GM21526 (cell line): ENCODE data around the gene WDR38.
"Not testable (repeated sequence)": the region's sequence is repeated elsewhere in the genome, so short reads cannot be mapped to it uniquely, and the experiment has no call there.

Source experiments
- ATAC-seq: cut with Tn5 transposase; IDR thresholded peaks from one replicate; pipeline ENCODE4 v1.9.1; 2021; ENCODE audit warnings: moderate library complexity; ENCODE audit not compliant: unreplicated experiment, low FRiP score

The WDR38 gene

DNA sequence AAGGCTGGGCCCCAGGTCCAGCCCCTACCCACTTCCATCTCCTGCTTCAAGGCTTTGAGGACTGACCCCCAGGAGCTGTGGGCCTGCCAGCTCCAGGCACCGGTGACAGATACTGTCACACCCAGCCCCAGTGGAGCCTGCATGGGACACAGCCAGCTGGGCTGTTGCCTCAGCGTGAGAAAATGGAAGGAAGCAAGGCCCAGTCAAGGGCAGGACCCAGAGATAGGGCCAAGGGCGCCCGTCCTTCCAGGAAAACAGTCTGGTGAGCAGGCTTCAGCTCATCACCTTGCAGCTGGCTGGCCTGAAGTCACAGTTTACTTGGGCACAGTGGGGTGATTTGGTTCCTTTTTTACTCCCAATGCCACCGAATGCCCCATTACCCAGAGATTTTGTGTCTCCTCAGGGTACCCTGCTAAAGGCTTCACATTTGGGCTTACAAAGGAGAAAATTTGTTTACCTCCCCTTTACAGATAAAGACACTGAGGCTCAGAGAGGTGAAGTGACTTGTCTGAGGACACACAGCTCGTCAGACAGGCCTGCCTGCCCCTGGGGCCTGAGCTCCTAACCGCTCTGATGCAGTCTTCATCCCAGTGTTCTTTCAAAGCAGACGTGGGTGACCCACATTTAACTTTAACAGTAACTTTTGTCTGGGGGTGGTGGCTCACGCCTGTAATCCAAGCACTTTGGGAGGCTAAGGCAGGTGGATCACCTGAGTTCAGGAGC lies 21.5 kb upstream of the WDR38 start:
- ATAC-seq = no peak

DNA sequence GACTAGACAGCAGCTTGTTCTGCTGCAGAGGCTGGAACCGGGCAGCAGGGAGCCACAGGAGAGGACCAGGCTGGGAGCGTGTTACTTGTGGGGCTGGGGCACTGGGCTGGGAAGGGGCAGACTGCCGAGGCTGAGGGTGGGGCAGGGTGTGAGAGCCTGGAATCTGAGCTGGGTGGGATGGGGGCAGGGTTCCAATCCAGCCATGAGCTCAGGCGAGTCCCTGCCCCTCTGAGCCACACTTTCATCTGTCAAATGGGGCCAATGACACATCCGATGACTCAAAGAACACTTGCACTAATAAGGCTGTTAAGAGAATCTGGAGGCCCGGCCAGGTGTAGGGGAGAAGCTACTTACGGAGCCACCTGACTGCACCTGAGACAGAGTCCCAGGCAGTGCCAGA lies 18.7 kb upstream of the WDR38 start:
- ATAC-seq = no peak

DNA sequence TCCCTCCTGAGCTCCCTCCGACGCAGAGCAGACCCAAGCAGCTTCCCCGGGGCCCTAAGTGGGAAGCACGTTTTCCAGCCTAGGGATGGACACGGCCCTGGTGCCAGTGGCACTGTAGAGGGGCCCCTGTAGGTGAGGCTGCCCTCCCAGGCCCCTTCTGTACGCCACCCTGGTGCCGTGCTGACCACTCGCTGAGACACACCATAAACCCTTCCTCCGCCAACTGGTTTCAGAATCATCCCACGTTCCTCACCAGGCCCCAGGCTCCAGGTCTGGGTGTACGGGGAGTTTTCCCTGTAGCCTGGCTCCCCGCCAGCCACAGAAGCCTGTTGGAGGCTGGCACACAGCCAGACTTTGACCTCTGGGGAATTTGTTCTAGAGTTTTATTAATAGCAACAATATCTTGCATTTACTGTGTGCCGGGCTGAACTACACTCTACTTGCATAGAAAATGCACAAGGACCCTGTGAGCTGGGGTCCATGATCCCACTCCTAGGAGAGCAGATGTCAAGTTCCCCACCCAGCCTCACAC lies 18.2 kb upstream of the WDR38 start:
- ATAC-seq = no peak

DNA sequence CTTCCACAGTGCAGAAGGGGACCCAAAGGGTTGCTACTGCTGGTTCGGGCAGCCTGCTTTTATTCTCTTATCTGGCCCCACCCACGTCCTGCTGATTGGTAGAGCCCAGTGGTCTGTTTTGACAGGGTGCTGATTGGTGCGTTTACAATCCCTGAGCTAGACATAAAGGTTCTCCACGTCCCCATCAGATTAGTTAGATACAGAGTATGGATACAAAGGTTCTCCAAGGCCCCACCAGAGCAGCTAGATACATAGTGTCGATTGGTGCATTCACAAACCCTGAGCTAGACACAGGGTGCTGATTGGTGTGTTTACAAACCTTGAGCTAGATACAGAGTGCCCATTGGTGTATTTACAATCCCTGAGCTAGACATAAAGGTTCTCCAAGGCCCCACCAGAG lies 15.1 kb upstream of the WDR38 start:
- not testable (repeated sequence) for ATAC-seq

DNA sequence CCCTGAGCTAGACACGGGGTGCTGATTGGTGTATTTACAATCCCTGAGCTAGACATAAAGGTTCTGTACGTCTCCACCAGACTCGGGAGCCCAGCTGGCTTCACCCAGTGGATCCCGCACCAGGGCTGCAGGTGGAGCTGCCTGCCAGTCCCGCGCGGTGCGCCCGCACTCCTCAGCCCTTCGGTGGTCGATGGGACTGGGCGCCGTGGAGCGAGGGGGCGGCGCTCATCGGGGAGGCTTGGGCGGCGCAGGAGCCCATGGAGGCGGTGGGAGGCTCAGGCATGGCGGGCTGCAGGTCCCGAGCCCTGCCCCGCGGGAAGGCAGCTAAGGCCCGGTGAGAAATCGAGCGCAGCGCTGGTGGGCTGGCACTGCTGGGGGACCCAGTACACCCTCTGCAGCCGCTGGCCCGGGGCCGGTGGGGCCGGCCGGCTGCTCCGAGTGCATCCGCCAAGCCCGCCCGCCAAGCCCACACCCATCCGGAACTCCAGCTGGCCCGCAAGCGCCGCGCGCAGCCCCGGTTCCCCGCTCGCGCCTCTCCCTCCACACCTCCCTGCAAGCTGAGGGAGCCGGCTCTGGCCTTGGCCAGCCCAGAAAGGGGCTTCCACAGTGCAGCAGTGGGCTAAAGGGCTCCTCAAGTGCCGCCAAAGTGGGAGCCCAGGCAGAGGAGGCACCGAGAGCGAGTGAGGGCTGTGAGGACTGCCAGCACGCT lies 14.5 kb upstream of the WDR38 start:
- not testable (repeated sequence) for ATAC-seq

DNA sequence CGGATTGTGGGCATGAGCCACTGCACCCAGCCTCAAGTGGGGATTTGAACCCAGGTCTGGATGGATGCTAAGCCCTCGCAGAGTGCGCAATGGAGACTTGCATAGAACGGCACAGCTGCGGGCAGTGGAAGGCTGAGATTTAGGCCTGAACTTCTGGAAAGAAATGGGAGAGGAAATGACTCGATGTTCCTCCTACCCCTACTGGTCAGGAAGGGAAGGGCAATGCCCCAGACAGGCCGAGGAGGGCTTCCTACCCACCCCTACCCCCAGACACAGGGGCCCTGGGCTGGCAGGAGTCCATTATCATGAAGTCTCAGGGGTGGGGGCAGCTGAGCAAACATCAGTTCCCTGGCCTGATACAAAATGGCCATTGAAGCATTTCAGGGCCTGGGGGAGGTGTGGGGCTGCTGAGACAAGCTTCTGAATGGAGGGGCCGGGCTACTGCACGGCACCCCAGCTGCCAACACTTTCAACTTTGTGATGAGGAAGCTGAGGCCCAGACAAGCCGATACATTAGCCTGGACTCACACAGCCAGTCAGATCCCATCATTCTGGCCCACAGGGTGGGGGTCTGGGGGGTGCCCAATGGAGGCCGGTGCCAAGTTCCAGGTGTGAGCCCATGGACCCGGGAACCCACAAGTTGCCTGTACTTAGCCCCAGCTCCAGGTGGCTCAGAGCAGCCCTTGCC lies 13.5 kb upstream of the WDR38 start:
- ATAC-seq = no peak

DNA sequence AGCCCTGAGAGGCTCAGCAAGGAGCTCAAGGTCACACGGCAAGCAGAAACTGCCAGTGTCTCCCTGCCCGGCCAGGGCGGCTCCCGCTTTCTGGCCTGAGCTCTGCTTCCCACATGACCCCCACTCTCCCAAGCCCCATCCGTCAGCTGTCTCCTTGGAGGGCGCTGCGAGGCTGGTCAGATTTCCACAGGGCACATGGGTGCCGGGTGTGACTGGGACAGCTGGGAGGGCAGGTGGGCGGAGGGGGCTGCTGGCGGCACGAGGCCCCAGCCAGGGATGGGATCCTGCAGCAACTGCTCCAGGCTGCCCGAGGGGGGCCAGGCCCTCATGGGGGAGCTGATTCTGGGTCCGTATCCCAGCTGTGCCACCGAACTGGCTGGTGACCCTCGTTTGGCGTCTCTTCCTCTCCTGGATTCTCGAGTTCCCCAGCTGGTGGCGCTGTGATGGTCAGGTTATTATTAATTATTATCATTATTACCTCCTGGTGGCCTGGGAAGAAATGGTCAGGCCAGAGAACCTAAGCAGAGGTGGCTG lies 12.9 kb upstream of the WDR38 start:
- no peak for ATAC-seq

DNA sequence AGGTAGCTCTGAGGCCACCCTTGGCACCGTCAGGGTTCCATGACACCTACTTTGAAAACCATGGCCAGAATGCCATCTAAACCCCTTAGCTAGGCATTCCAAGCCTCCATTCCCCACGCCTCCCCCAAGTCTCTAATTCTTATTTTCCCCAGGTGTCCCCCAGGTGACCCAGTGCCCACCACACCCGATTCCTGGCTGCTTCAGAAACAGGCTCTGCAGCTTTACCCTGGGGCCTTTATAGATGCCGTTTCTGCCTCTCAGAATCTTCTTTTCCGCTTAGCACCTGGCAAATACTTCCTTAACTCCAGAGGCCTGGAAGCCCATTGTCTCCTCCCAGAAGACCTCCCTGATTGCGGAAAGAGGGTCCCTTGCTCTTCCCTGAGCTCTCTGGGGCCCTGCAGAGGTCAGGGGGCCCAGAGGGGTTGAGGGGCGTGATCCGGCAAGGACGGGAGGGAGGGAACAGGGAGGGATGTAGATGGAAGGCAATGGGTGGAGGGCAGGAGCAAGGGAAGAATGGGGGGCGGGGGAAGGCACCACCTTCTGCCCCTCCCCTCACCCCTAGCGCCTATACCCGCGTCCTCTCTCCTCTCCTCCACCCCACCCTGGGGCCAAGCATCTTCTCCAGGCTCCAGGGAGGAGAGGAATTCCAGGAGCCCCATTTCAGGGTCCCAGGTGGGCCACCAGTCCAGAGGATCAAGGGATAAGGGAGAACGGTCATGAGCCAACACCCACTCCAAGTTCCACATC lies 12.0 kb upstream of the WDR38 start:
- ATAC-seq = no peak

DNA sequence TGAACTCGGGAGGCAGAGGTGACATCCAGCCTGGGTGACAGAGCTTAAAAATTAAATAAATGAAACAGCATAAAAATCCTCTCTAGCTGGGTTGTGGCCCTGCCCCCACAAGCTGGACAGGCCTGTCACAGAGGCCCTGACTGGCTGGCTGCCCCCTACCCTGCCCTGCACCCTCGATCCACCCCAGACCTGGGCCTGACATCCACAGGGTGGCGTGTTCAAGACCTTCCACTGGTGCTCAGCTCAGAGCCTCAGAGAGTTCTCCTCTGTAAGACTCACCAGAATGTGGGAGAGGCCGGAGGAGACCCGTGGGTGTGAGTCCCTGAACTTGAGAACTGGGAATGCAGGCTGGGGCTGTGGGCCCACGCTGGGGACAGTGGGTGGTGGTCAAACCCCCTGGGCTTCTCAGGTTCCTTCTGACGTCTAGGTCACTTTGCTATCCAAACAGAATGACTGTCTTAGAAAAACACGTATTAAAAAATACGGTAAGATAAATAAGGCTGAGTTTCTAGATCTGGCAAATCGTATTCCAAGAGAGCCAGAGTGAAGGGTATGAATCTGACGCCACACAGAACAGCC lies 9.7 kb upstream of the WDR38 start:
- no peak for ATAC-seq

DNA sequence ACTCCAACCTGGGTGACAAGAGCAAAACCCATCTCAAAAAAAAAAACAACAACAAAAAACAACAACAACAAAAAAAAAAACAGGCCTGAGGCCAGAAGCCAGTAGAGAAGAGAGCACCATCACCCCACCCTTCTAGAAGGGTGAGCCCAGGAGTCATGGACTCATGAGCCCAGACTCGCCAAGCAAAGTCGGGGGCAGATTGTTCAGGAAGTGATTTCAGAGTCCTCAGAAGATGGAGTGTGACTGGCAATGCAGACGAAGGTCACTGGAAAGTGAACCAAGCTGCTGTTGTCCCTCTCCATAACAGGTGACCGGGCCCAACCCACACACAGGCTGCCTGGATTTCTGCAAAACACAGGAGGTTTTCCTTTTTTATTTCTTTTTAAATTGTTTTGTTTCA lies 9.0 kb upstream of the WDR38 start:
- no peak for ATAC-seq

DNA sequence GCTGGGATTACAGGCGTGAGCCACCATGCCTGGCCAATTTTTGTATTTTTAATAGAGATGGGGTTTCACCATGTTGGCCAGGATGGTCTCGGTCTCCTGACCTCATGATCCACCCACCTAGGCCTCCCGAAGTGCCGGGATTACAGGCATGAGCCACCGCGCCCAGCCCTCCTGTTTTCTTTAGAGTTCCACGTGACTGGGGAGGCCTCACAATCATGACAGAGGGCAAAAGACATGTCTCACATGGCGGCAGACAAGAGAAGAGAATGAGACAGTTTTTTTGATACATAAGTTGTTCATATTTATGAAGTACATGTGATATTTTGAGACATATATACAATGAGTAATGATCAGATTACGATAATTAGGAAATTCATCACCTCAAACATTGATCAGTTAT lies 6.8 kb upstream of the WDR38 start:
- not testable (repeated sequence) for ATAC-seq

DNA sequence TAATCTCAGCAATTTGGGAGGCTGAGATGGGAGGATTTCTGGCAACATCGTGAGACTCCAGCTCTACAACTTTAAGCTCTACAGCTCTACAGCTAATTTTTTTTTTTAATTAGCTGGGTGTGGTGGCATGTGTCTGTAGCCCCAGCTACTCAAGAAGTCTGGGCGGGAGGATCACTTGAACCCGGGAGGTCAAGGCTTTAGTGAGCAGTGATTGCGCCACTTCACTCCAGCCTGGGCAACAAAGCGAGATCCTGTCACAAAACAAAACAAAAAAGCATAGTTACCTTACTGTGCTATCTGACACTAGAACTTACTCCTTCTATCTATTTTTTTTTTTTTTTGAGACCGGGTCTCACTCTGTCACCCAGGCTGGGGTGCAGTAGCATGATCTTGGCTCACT lies 6.3 kb upstream of the WDR38 start:
- no peak for ATAC-seq

DNA sequence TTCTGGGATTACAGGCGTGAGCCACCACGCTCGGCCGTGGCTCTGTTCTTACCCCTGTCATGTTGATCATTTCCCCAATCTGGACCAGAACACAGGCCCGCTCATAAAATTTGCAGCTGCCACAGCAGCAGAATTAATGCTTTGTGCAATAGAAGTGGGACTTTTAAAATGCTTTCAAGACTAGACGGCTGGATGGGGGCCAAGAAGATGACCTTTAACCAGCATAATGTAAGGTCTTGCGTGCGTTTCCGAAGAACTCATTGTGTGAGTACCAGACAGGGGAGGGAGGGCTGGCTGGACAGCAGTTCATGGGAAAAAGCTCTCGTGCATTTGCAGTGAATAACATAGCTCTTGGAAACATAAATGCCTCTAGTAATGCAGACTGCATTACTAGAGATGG lies 3.5 kb upstream of the WDR38 start:
- ATAC-seq = no peak

DNA sequence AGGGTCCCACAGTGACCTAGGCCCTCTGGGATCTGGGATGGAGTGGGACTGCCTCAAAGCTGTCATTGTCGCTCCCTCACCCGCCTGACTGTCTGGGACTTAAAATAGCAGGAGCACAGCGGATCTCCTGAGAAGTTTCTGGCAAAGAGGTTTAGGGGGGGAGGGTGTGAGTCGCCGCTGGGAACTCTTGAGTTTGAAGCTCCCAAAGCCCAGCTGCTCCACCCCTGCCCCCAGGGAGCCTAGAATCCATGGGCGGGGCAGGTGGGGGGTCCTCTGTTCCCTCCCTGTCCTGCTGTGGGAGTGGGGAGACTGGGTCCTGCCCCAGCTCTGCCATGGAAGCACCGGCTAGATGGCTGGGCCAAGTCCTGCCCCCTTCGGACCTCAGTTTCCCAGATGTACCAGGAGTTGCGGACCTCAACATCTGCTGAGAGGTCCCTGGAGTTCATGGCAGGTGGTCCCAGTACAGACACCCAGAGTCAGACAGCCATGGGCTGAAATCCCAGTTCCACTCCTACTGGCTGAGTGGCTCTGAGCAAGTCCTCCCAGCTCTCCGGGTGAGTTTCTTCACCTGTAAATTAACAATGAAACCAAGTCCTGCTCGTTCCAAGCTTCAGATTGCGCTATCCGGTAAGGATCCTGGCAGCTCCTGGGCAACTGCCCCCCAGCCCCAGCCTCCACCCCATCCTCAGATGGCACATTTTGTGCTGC lies 985 bp upstream of the WDR38 start:
- ATAC-seq = no peak

DNA sequence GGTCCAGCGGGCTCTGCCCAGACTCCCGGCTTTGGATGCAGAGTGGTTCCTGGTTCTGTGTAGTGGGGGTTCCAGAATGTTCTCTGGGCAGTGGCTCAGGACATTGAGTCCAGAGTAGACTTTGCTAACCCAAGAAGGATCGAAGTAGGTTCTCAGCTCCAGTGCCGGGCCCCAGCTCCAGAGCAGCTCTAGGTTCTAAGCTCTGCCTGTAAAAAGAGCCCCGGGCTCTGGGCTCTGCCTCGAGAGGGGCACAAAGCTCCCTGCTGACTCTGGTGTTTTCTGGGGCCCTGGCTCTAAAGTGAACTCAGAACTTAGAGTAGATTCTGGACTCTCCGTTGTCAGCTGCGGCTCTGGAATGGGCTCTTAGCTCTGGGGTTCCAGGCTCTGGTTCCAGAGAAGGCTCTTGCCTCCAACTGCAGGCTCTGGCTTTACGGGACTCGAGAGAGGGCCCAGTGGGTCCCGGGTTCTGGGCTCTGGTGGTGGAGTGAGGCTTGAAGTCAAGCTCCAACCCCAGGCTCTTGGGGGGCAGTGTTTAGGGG lies 414 bp downstream of the WDR38 start:
- ATAC-seq = no peak

DNA sequence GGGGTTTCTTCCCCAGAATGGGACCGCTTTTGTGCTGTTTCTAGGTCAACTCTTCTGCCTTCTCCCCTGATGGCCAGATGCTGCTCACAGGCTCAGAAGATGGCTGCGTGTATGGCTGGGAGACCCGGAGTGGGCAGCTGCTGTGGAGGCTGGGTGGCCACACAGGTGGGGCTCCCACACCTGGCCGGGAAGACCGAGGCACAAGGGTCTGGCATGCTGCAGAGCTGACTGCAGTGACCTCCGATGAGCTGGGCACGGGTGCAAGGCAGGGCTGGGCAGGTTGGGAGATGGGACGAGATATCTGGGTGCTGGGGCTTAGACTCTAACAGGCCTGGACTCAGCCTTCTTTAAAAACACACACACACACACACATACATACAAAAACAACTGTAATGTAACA lies 901 bp downstream of the WDR38 start:
- ATAC-seq = no peak

DNA sequence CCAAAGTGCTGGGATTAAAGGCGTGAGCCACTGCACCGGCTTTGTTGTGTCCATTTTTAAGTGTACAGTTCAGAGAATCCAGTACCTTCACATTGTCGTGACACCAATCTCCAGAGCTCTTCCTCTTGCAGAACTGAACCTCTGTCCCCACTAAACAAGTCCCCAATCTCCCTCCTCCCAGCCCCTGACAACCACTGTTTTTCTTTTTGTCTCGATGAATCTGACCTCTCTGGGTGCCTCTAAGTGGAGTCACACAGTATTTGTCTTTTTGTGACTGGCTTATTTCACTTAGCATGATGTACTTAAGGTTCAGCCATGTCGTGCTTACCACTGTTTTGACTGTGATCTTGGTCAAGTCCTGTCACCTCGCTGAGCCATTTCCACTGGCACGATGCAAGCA lies 1.6 kb downstream of the WDR38 start:
- ATAC-seq = no peak

DNA sequence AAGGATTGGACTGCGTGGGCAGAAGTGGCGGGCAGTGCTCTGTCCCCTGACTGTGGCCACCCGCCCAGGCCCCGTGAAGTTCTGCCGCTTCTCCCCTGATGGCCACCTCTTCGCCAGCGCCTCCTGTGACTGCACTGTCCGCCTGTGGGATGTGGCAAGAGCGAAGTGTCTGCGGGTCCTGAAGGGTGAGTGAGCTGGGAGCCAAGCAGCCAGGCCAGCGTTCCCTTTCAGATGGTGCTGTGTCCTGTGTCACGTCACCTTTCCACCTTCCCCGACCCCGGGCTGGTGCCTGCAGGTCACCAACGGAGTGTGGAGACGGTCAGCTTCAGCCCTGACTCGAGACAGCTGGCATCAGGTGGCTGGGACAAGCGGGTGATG lies 2.3 kb downstream of the WDR38 start:
- no peak for ATAC-seq
